Activated CD8-positive, alpha-beta memory T cell treated with anti-CD3 and anti-CD28 coated beads for 36 hours (primary cell): ENCODE results near the gene RTL5. TPM values are rescaled to one million over a fixed set of nuclear protein-coding genes. Genes with fewer than 3 reads are reported as not detected.

Experiments used
- CTCF ChIA-PET: fragments of 350-600 bp; sonication (Branson Sonifier 250); formaldehyde crosslinking; loops from one replicate; lab custom pipeline; 2021; ENCODE audit warnings: antibody characterized with exemption; lab: Charles Lee
- POLR2A ChIA-PET: fragments of 350-600 bp; sonication (Branson Sonifier 250); formaldehyde crosslinking; loops from one replicate; lab custom pipeline; 2021; ENCODE audit warnings: antibody characterized with exemption; lab: Charles Lee
- total RNA-seq, 2 experiments: library from RNA; stranded (reverse); gene quantifications; one replicate each; pipeline ENCODE4 v1.2.3, GENCODE V29; 2021

RTL5 gene
- total RNA-seq, 2 experiments from 2014 or later: 0.42 to 0.44 TPM

DNA sequence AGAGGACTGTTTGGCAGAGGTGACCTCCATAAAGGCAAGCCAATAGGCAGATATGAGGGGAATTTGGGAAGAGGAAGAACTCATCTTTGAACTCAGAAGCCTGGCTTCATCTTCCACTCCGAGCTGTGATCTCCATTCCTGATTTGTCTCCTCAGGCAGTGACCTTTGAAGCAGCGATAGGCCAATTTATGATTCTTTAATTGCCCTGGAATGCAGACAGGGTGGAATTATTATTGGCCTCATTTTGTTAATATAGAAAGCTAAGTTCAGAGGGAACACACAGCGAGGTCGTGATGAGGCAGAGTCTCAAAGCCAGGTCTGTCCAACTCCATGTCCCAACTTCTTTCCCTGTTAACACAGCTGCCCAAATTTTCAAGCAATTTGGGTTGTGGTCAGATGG, 16.9 kb downstream of the RTL5 start:
- CTCF ChIA-PET: no interaction called here
- POLR2A ChIA-PET: no interaction called here

DNA sequence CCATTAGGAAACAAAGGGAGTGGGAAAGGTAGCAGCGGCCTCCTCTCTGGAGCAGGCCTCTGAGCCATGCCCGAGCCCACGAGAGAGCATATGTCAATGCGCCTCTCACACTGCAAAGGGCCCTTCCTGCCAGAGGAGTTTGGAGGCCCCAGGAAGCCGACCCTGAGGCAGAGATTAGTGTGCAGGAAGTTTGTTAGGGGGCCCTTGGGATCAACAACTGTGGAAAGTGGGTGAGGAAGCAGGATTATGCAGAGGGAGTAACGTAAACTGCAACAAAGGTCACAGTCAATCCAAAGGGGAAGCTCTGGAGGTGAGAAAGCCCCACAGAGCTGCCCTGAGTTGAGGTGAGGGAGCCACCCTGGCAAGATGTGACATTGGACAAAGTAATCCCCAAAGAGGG, 17.4 kb downstream of the RTL5 start:
- CTCF ChIA-PET: no interaction called here
- POLR2A ChIA-PET: no interaction called here

GRCh38 chrX:72113461-72113860, 18.3 kb downstream of the RTL5 start:
- ChIA-PET POLR2A (no interaction called here), CTCF (no interaction called here)

DNA sequence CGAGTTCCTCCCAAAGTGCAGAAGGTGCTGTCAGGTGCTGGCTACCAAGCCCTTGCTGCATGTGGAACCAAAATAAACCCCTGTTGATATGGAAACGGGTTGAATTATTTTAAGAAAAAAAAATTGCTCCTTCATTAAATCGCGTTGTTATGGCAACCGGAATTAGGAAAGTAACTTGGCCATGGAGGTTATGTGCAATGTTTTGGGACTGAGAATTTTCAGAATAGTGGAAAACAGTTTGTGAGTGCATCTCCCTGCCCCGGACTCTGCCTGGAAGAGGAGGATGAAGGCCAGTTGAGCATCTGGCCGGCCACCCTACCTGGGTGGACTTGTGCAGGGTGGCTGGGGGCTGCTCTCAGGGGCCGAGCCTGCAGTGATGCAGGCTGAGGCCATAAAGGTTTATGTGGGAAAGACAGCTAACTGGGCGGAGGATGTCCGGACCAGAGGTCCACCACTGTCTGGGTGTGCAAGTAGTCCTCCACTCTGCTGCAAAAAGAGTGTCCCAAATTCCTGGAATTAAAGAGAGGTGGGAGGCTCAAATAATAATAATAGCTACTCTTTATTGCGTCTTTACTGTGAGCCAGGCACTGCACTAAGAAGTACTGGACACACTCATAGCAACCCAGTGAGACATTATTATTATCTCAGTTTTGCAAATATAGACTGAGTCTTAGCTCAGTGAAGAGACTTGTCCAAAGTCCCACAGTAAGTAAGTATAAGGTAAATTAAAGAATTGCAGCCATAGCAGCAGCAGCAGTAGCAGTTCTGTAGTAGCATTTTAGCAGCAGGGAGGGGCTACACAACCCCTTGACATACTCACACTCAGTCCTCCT, 20.6 kb downstream of the RTL5 start:
- ChIA-PET POLR2A (no interaction called here), CTCF (no interaction called here)

DNA sequence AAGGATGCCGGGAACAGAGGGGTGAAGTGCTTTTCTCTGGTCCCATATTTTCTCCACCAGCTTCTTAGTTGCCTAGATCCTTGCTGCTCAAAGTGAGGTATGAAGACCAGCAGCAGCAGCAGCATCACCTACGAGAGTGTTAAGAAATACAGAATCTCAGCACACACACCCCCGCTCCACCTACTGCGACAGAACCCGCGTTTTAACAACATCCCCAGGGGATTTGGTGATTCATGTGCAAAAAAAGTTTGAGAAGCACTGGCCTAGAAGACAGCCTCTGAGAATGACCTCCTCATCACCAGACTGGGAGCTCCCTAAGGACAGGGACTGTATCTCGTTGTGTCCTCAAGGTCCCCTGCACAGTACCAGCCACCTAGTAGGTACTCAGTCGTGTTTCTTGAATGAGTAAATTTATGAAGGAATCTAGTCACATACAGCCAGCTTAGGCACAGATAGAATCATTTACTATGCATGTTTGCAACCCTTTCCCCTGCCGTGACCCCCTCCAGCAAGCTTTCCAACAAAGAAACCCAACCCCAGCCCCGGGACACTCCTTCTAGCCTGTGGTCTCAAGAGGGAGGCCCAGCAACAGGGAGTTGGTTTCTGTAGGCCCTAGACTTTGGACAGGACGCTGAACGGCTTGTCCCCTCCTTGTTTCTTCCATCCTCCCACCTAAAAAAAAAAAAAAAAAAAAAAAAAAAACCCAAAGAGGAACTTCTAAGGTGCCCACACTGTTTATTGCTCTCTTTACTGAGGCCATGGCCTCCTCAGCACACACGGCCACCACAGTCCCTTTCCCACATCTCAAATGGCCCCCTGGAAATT, 21.5 kb downstream of the RTL5 start:
- ChIA-PET POLR2A (no interaction called here), CTCF (interaction anchor here (0.7 kb wide), 1 partner anchor 18 kb away, joined by 3 read pairs; no protein-coding TSS in a partner anchor)

GRCh38 chrX:72108666-72109065, 23.0 kb downstream of the RTL5 start:
- ChIA-PET CTCF (no interaction called here), POLR2A (no interaction called here)

DNA sequence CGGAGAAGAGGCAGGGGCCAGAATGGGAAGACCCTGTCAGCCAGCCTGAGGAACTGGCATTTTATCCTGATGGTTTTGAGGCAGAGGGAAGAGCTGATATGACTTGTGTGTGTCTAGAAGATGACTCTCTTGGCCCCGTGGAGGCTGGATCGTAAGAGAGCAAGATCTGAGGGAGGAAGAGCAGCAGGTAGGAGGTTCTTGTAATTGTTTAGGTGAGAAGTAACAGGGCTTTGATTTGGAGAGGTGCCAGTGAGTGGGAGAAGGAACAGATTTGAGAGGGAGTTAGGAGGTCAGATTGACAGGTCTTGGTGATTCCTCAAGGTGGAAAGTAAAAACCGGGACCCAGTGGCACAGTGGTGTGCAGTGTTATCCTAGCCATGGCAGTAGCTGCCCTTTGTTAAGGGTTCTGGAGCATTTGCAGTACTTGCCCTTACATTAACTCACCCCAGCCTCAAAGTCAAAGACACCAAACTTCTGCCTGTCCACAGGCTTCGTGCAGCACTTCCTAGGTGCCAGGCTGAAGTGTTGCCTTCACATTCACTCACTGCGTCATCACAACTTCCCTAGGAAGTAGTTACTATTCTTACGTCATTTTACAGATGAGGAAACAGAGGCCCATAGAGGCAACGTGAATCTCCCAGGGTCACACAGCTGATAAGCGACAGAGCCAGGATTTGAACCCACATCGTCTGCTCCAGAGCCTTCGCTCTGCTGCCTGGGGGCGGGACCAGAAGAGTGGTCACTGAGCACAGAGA, 23.7 kb downstream of the RTL5 start:
- POLR2A ChIA-PET: no interaction called here
- CTCF ChIA-PET: no interaction called here

DNA sequence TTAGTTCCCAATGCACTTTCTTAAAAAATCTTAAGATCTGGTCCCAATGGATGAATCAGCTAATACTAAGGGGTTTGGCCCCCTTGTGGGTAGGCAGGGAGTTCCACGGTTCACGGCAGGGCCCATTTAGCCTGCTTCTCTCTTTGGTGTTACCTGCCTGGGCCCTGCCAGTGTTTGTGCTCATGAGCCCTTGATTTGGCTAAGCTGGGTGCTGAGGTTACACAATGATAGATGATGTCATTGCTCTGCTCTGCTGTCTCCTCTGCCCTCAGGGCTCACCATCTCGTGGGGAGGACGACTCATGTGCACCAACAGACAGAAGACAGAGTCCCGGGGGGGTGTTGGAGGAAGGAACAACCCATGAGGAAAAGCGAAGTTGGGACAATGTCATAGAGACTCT, 24.4 kb downstream of the RTL5 start:
- ChIA-PET POLR2A (no interaction called here), CTCF (no interaction called here)

GRCh38 chrX:72105436-72105835, 26.3 kb downstream of the RTL5 start:
- POLR2A ChIA-PET: no interaction called here
- CTCF ChIA-PET: interaction anchor here (0.9 to 1.1 kb wide), 2 partner anchors 19 to 85 kb away, joined by 3 read pairs; no protein-coding TSS in a partner anchor

DNA sequence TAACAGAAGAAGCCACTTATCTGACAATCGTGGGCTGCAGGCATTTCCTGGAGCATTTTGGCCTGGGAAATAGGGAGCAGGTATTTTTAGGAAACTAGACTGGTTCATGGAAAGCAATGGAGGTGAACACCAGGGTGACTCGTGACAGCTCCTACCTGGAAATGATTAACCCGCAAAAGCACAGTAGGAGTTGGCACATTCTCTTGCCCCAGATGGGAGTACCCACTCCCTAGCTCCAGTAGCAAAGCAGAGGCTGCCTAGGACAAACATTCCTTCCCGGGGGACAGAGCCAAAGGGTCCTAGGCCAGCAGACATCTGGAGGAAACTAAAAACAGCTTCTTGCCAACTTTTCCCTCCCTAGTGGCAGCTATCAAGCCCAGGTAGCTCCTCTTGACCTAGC, 29.0 kb downstream of the RTL5 start:
- CTCF ChIA-PET: no interaction called here
- POLR2A ChIA-PET: no interaction called here

- POLR2A ChIA-PET: no interaction called here
- CTCF ChIA-PET: no interaction called here
Observed at GRCh38 chrX:72102126-72102525, 29.6 kb downstream of the RTL5 start.

GRCh38 chrX:72101597-72102037, 30.1 kb downstream of the RTL5 start:
- CTCF ChIA-PET: no interaction called here
- POLR2A ChIA-PET: interaction anchor here (0.6 kb wide), 1 partner anchor 912 kb away, joined by 3 read pairs; no protein-coding TSS in a partner anchor

DNA sequence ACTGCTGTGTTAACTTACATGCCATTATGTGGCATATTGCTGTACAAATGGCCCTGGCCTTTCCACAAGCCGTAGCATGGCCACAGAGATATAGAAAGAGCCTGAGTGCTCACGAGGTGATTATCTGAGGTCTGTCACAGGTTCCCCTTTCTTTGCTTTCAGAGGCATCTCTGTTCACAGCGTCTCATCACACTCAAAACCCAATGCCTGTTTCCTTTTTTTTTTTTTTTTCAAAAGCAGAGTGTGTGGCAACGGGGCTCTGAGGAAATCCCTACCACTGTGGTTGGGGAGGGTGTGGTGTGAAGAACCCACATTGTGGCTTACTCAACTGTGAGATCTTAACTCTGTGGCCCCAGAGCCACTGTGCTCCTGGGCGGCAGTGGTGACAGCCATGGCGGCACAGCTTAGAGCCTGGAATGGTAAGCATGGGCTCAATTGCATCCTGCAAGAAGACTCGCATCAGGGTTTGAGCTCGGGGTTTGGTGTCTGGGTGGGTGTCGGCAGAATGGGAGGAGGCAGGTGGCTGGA, 30.8 kb downstream of the RTL5 start:
- ChIA-PET CTCF (no interaction called here), POLR2A (no interaction called here)

DNA sequence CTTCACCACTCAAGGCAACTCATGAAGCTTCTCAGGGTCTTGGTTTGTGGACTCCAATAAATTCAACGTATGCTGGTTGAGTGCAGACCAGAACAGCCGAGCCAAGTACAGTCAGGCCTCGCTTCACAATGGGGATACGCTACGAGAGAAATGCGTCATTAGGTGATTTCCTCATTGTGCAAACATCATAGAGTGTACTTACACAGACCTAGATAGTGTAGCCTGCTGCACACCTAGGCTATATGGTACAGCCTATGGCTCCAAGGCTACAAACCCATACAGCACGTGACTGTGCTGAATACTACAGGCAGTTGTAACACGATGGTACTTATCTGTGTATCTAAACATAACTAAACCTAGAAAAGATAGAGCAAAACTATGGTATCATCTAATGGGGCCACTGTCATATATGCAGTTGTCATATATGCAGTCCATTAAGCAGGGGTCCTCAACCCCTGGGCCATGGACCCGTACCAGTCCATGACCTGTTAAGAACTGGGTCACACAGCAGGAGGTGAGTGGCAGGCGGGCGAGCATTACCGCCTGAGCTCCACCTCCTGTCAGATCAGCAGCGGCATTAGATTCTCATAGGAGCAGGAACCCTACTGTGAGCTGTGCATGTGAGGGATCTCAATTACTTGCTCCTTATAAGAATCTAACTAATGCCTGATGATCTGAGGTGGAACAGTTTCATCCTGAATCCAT, 31.5 kb downstream of the RTL5 start:
- ChIA-PET POLR2A (no interaction called here), CTCF (no interaction called here)

DNA sequence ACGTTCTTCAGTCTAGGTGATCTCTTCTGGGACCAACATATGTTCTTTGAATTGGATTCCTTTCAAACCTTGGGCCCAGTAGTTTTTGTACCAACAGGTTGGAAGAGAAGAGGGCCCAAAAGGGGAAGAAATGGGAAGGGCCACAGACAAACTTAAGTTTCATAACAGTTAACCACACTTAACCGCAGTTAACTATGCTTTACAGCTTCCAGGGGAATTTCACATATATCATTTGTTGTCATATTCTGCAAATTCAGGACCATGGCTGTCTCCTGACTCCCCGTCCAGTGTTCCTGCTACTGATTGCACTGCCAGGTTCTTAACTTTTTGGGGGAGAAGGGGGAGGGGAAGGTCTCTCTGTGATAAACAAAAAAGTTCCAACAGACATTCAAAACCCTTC, 34.6 kb downstream of the RTL5 start:
- POLR2A ChIA-PET: no interaction called here
- CTCF ChIA-PET: no interaction called here

GRCh38 chrX:72095370-72095769, 36.3 kb downstream of the RTL5 start:
- CTCF ChIA-PET: interaction anchor here (1.7 kb wide), 1 partner anchor 77 kb away, joined by 4 read pairs; no protein-coding TSS in a partner anchor
- POLR2A ChIA-PET: no interaction called here

- ChIA-PET CTCF (interaction anchor here (1.7 kb wide), 1 partner anchor 77 kb away, joined by 4 read pairs; no protein-coding TSS in a partner anchor), POLR2A (no interaction called here)
Observed at GRCh38 chrX:72094894-72095293, 36.8 kb downstream of the RTL5 start.

DNA sequence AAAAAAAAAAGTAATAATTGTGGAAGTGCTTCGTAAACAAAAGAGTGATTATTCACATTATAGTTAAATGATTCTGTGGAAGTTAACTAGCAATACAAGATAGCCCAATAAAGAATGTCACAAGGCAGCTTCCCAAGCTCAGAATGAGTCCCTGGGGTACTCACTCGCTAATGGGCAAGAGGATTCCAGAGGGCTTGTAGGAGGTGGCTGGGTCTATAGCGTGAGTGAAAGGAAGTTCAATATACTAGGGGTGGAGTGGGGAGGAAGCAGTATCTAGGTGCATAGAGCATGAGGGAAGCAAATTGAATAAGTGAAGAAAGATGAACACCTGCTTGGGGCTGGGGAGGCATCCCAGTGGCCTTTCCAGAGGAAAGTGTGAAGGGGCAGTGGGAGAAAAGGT, 42.5 kb downstream of the RTL5 start:
- CTCF ChIA-PET: no interaction called here
- POLR2A ChIA-PET: no interaction called here

- ChIA-PET CTCF (no interaction called here), POLR2A (no interaction called here)
Observed at GRCh38 chrX:72088761-72089160, 43.0 kb downstream of the RTL5 start.
